ENCODE measurements around the gene RPS19.

The RPS19 gene

GRCh38 chr19:41821003-41821735 lies 38.9 kb upstream of the RPS19 start:
- DNase-seq (ENCODE audit: low spot score), result peak; percentile 81
- TF ChIP-seq, protein P1, sequence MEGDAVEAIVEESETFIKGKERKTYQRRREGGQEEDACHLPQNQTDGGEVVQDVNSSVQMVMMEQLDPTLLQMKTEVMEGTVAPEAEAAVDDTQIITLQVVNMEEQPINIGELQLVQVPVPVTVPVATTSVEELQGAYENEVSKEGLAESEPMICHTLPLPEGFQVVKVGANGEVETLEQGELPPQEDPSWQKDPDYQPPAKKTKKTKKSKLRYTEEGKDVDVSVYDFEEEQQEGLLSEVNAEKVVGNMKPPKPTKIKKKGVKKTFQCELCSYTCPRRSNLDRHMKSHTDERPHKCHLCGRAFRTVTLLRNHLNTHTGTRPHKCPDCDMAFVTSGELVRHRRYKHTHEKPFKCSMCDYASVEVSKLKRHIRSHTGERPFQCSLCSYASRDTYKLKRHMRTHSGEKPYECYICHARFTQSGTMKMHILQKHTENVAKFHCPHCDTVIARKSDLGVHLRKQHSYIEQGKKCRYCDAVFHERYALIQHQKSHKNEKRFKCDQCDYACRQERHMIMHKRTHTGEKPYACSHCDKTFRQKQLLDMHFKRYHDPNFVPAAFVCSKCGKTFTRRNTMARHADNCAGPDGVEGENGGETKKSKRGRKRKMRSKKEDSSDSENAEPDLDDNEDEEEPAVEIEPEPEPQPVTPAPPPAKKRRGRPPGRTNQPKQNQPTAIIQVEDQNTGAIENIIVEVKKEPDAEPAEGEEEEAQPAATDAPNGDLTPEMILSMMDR (IDR thresholded peaks at IDR 0.05; ENCODE audit: extremely low read depth, missing control alignments), result peak; percentile 71

DNA sequence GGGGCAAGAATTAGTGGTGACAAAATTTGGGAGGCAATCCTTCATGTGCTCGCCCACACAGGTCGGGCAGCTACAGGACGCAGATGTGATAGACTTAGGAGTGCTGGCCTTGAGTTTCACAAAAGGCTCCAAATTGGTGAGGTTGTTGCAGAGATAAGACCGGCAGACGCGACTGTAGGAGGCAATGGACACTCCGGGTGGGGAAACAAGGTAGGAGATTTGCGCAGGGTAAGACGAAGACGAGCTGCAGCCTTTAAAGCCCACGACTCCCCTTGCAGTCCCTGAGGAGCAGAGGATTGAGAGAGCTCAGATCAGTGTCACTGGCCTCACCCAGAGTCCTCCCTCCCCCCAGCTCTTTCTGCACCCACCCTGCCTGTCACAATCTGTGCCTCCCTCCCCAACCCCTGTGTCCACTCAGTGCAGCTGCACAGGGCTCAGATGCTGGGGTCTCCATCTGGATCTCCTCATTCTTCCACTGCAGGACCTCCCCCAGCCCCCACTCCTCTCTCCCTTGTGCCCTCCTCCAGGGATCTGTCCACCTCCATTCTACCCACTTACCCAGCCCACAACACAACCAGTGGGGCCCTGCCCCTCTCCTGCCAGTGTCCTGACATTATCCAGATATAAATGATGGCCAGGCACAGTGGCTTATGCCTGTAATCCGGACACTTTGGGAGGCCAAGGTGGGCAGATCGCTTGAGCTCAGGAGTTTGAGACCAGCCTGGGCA lies 21.9 kb upstream of the RPS19 start:
- DNase-seq (ENCODE audit: low spot score), result no peak
- TF ChIP-seq, protein P1 (IDR thresholded peaks at IDR 0.05; ENCODE audit: extremely low read depth, missing control alignments), result no peak

GRCh38 chr19:41839211-41839610 lies 20.8 kb upstream of the RPS19 start:
- no peak for DNase-seq (ENCODE audit: low spot score)
- TF ChIP-seq, protein P1 (IDR thresholded peaks at IDR 0.05; ENCODE audit: extremely low read depth, missing control alignments), result no peak

DNA sequence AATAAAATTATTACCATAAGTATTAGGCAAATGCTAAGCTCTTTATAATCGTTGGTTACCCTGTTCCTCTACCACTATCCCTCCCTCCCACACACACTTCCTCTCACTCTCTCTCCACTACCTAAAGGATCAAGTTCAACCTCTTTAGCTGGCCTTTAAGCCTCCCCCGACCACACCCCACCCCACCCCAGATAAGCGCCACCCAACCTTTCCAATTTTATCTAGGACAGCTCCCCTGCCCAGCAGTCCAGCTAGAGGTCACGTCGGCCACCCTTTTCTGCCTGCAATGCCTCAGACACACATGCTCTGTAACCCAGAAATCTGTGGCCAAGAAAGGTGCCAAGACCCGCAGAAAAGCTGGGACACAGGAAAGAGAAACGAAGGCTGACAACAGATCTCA lies 16.7 kb upstream of the RPS19 start:
- DNase-seq (ENCODE audit: low spot score), result no peak
- TF ChIP-seq, protein P1 (IDR thresholded peaks at IDR 0.05; ENCODE audit: extremely low read depth, missing control alignments), result no peak

DNA sequence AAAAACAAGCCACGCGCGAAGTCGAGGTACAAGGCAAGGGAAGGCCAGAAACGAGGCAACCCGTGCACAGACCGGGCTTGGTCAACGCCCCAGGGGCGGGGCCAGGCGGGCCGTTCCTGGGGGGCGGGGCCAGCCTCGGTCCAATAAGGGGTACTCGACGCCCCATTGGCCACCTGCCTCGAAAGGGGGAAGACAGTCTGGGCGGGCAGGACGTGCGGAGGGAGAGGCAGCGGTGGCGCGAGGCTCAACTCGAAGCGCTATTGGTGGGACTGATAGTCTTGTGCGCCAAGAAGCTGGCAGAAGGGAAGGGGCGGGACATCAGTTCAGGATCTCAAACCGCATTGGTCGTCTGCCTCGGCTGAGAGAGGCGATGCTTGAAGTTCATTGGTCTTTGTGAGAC lies 15.5 kb upstream of the RPS19 start, which contains the start of gene LYPD4:
Gene LYPD4, minus strand, starts transcription at position 83 of the 400 bp plus-strand sequence. CDS start 5,398 bp downstream, outside the sequence.
- TF ChIP-seq, protein P1 (IDR thresholded peaks at IDR 0.05; ENCODE audit: extremely low read depth, missing control alignments), result no peak
- DNase-seq (ENCODE audit: low spot score), result no peak

DNA sequence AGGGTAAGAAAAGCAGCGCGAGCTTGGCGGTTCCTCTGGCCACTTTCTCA lies 15.2 kb upstream of the RPS19 start, which contains the start of gene DMRTC2:
Gene DMRTC2, plus strand, starts transcription at position 42 of the 50 bp plus-strand sequence. CDS start 2,387 bp downstream, outside the sequence.
- no peak for DNase-seq (ENCODE audit: low spot score)
- TF ChIP-seq, protein P1 (IDR thresholded peaks at IDR 0.05; ENCODE audit: extremely low read depth, missing control alignments), result no peak

GRCh38 chr19:41845051-41845590 lies 14.9 kb upstream of the RPS19 start:
- no peak for DNase-seq (ENCODE audit: low spot score)
- TF ChIP-seq, protein P1 (IDR thresholded peaks at IDR 0.05; ENCODE audit: extremely low read depth, missing control alignments), result no peak
